K562 (cell line): ENCODE results near the gene DCAF4L1. TPM values are rescaled to one million over a fixed set of nuclear protein-coding genes. Genes with fewer than 3 reads are reported as not detected.

Source experiments
- CC2D1A ChIP-seq: fragments of 450-650 bp; IDR thresholded peaks from 2 replicates; pipeline ENCODE4 v1.6.1; 2017; ENCODE audit warnings: mild to moderate bottlenecking
- CCNT2 ChIP-seq: IDR thresholded peaks from 2 replicates; pipeline ENCODE4 v1.6.1; 2011; ENCODE audit warnings: borderline replicate concordance, low read depth, mild to moderate bottlenecking, moderate library complexity, mixed read lengths, low read length; ENCODE audit not compliant: insufficient read length; ENCODE audit errors: extremely low read depth
- CTBP1 ChIP-seq: fragments of 450-650 bp; IDR thresholded peaks from 2 replicates; pipeline ENCODE4 v1.6.1; 2016; ENCODE audit warnings: borderline replicate concordance
- FIP1L1 ChIP-seq: fragments of 200-400 bp; formaldehyde crosslinking; IDR thresholded peaks from 2 replicates; pipeline ENCODE4 v1.6.1; 2018; ENCODE audit warnings: mild to moderate bottlenecking, low read depth, low read length; ENCODE audit not compliant: poor library complexity, severe bottlenecking
- HDGF ChIP-seq: fragments of 450-650 bp; IDR thresholded peaks from 2 replicates; pipeline ENCODE4 v1.6.1; 2016
- HNRNPLL ChIP-seq: fragments of 200-400 bp; formaldehyde crosslinking; IDR thresholded peaks from 2 replicates; pipeline ENCODE4 v1.6.1; 2017; ENCODE audit warnings: low read length, low read depth, mild to moderate bottlenecking; ENCODE audit not compliant: poor library complexity, severe bottlenecking
- LEF1 ChIP-seq: fragments of 450-650 bp; IDR thresholded peaks from 2 replicates; pipeline ENCODE4 v1.6.1; 2016; ENCODE audit warnings: mild to moderate bottlenecking
- NEUROD1 ChIP-seq: fragments of 150-350 bp; IDR thresholded peaks from 2 replicates; pipeline ENCODE4 v1.6.1; 2014; ENCODE audit warnings: borderline replicate concordance, low read length, low read depth; ENCODE audit not compliant: partially characterized antibody
- NFRKB ChIP-seq: fragments of 450-650 bp; IDR thresholded peaks from 2 replicates; pipeline ENCODE4 v1.6.1; 2016; ENCODE audit warnings: low read depth
- PTTG1 ChIP-seq: fragments of 450-650 bp; IDR thresholded peaks from 2 replicates; pipeline ENCODE4 v1.6.1; 2016; ENCODE audit warnings: low read depth, mild to moderate bottlenecking, missing genetic modification characterization, missing compliant biosample characterization
- ZNF561 ChIP-seq: fragments of 450-650 bp; formaldehyde crosslinking; conservative IDR thresholded peaks from 2 replicates; pipeline ENCODE4 v1.4.0; 2020; ENCODE audit warnings: mild to moderate bottlenecking, moderate library complexity
- ZNF76 ChIP-seq: fragments of 250-450 bp; sonication (Bioruptor Pico); IDR thresholded peaks from 2 replicates; pipeline ENCODE4 v1.4.0; 2020; ENCODE audit warnings: mild to moderate bottlenecking, moderate library complexity, borderline replicate concordance
- polyA plus RNA-seq, 8 experiments: library from polyadenylated mRNA; depleted of rRNA in 4 of 8; stranded (reverse) in 5 of 8; unstranded in 3 of 8; fragments of >200 nt; fragmentation: Nextera tagmentation in 2 of 8; fragmentation: Illumina TruSeq in 1 of 8; extraction: Ambion mirVana in 2 of 8; extraction: Trizol in 1 of 8; gene quantifications; 2 replicates each; pipeline versions ENCODE4 v1.2.1 to v1.2.3, GENCODE V29; 2011 to 2014; ENCODE audit warnings: inconsistent platforms in 1 of 8, missing spikeins in 1 of 8
- total RNA-seq, 7 experiments: library from RNA; depleted of rRNA in 6 of 7; stranded (reverse); fragments of >200 nt in 6 of 7; fragmentation: Illumina TruSeq in 2 of 7; extraction: Trizol in 2 of 7; gene quantifications; 2 replicates each; pipeline versions ENCODE4 v1.2.1 to v1.2.3, GENCODE V29; 2011 to 2021; ENCODE audit warnings: low replicate concordance in 1 of 7
- TF ChIP-seq, protein P1 (sequence below): fragments of 250-450 bp; sonication (Bioruptor Pico); IDR thresholded peaks from 2 replicates; pipeline ENCODE4 v1.5.0; 2021; ENCODE audit warnings: mild to moderate bottlenecking, borderline replicate concordance
- TF ChIP-seq, protein P2 (sequence below): fragments of 450-650 bp; IDR thresholded peaks from 2 replicates; pipeline ENCODE4 v1.6.1; 2016; ENCODE audit warnings: mild to moderate bottlenecking
- TF ChIP-seq, protein P3 (sequence below): fragments of 250-450 bp; sonication (Bioruptor Pico); IDR thresholded peaks from 2 replicates; pipeline ENCODE4 v1.8.0; 2021; ENCODE audit warnings: moderate library complexity, mild to moderate bottlenecking, inconsistent platforms
- TF ChIP-seq, protein P4 (sequence below), 2 experiments: fragments of 450-650 bp in 1 of 2; IDR thresholded peaks; 2 replicates each; pipeline ENCODE4 v1.6.1; 2011 to 2017; ENCODE audit warnings: low read depth in 2 of 2, antibody characterized with exemption in 1 of 2, borderline replicate concordance in 1 of 2, low read length in 1 of 2, mild to moderate bottlenecking in 1 of 2, mixed read lengths in 1 of 2; ENCODE audit not compliant: control insufficient read depth in 1 of 2
- TF ChIP-seq, protein P5 (sequence below): fragments of 250-450 bp; sonication (Bioruptor Pico); IDR thresholded peaks from 2 replicates; pipeline ENCODE4 v1.4.0; 2020; ENCODE audit warnings: borderline replicate concordance

Gene DCAF4L1
- total and polyA plus RNA-seq, 9 of the 15 experiments (the other 6 are each of a cell fraction or from before 2014, with no cell fraction given): 0.17 to 0.64 (median 0.36) TPM

DNA sequence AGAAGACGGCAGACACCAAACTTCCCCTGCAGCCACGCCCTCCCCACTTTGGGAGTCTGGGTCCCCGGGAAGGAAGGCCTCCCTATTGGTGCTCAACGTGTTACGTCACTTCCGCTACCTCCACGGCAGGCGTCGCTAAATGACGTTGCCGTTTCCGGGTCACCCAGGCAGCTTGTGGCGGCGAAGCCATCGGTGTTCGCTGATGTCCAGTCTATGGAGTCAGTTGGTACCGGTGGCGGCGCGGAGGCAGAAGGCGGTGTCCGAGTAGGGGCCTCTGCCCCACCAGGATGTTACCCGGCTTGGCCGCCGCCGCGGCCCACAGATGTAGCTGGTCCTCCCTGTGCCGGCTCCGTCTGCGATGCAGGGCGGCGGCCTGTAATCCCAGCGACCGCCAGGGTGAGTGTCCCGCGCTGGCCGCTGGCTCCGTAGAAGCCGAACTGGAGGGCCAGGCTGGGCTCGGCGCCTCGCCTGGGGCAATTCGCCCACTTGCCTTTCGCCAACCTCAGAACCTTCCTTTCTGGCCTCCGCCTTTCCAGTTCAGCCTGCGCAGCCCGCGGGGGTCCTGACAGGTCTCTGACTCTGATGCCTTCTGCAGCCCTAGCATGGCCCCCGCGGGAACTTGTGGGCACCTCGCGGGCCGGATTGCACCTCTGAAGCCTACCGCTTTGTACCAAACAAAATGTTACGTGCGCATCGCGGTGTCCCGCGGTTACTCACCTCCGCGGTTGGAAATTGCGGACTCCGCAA is 9.0 kb downstream of the DCAF4L1 start, which contains the start of gene SLC30A9 (continued):
- TF ChIP-seq, protein P1, sequence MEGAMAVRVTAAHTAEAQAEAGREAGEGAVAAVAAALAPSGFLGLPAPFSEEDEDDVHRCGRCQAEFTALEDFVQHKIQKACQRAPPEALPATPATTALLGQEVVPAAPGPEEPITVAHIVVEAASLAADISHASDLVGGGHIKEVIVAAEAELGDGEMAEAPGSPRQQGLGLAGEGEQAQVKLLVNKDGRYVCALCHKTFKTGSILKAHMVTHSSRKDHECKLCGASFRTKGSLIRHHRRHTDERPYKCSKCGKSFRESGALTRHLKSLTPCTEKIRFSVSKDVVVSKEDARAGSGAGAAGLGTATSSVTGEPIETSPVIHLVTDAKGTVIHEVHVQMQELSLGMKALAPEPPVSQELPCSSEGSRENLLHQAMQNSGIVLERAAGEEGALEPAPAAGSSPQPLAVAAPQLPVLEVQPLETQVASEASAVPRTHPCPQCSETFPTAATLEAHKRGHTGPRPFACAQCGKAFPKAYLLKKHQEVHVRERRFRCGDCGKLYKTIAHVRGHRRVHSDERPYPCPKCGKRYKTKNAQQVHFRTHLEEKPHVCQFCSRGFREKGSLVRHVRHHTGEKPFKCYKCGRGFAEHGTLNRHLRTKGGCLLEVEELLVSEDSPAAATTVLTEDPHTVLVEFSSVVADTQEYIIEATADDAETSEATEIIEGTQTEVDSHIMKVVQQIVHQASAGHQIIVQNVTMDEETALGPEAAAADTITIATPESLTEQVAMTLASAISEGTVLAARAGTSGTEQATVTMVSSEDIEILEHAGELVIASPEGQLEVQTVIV: no peak
- TF ChIP-seq HNRNPLL: peak; percentile 62
- no peak for TF ChIP-seq PTTG1 (tag)
- TF ChIP-seq CC2D1A: no peak
- TF ChIP-seq, protein P2, sequence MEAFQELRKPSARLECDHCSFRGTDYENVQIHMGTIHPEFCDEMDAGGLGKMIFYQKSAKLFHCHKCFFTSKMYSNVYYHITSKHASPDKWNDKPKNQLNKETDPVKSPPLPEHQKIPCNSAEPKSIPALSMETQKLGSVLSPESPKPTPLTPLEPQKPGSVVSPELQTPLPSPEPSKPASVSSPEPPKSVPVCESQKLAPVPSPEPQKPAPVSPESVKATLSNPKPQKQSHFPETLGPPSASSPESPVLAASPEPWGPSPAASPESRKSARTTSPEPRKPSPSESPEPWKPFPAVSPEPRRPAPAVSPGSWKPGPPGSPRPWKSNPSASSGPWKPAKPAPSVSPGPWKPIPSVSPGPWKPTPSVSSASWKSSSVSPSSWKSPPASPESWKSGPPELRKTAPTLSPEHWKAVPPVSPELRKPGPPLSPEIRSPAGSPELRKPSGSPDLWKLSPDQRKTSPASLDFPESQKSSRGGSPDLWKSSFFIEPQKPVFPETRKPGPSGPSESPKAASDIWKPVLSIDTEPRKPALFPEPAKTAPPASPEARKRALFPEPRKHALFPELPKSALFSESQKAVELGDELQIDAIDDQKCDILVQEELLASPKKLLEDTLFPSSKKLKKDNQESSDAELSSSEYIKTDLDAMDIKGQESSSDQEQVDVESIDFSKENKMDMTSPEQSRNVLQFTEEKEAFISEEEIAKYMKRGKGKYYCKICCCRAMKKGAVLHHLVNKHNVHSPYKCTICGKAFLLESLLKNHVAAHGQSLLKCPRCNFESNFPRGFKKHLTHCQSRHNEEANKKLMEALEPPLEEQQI: 0 out of 2 replicates have a peak, but pooled peaks have one; percentile 42
- no peak for TF ChIP-seq ZNF561 (CRISPR knock-in tag)
- TF ChIP-seq, protein P3, sequence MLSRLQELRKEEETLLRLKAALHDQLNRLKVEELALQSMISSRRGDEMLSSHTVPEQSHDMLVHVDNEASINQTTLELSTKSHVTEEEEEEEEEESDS (CRISPR knock-in tag): no peak
- no peak for TF ChIP-seq HDGF
- TF ChIP-seq NEUROD1: no peak
- TF ChIP-seq ZNF76 (CRISPR knock-in tag): peak; percentile 18; the same call in 1 of the 2 replicates
- peak; percentile 70; the same call in 1 of the 2 replicates for TF ChIP-seq CTBP1
- TF ChIP-seq LEF1: no peak
- TF ChIP-seq, protein P4, sequence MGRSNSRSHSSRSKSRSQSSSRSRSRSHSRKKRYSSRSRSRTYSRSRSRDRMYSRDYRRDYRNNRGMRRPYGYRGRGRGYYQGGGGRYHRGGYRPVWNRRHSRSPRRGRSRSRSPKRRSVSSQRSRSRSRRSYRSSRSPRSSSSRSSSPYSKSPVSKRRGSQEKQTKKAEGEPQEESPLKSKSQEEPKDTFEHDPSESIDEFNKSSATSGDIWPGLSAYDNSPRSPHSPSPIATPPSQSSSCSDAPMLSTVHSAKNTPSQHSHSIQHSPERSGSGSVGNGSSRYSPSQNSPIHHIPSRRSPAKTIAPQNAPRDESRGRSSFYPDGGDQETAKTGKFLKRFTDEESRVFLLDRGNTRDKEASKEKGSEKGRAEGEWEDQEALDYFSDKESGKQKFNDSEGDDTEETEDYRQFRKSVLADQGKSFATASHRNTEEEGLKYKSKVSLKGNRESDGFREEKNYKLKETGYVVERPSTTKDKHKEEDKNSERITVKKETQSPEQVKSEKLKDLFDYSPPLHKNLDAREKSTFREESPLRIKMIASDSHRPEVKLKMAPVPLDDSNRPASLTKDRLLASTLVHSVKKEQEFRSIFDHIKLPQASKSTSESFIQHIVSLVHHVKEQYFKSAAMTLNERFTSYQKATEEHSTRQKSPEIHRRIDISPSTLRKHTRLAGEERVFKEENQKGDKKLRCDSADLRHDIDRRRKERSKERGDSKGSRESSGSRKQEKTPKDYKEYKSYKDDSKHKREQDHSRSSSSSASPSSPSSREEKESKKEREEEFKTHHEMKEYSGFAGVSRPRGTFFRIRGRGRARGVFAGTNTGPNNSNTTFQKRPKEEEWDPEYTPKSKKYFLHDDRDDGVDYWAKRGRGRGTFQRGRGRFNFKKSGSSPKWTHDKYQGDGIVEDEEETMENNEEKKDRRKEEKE (IDR thresholded peaks at IDR 0.05; ENCODE audit: borderline replicate concordance in 1 of 2, control insufficient read depth in 1 of 2, low read depth in 2 of 2, low read length in 1 of 2): no peak
- TF ChIP-seq, protein P5, sequence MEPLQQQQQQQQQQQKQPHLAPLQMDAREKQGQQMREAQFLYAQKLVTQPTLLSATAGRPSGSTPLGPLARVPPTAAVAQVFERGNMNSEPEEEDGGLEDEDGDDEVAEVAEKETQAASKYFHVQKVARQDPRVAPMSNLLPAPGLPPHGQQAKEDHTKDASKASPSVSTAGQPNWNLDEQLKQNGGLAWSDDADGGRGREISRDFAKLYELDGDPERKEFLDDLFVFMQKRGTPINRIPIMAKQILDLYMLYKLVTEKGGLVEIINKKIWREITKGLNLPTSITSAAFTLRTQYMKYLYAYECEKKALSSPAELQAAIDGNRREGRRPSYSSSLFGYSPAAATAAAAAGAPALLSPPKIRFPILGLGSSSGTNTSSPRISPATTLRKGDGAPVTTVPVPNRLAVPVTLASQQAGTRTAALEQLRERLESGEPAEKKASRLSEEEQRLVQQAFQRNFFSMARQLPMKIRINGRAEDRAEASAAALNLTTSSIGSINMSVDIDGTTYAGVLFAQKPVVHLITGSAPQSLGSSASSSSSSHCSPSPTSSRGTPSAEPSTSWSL (CRISPR knock-in tag): no peak
- peak; percentile 58 for TF ChIP-seq FIP1L1
- no peak for TF ChIP-seq NFRKB
- no peak for TF ChIP-seq CCNT2
